ENCODE results near the gene C6orf58.
"Not testable (repeated sequence)": the region's sequence is repeated elsewhere in the genome, so short reads cannot be mapped to it uniquely, and the experiment has no call there.

C6orf58 gene

GRCh38 chr6:127593456-127593855 lies 16.5 kb downstream of the C6orf58 start:
- DNase-seq = not testable (repeated sequence)

GRCh38 chr6:127606131-127606562 lies 29.2 kb downstream of the C6orf58 start:
- no peak for DNase-seq

GRCh38 chr6:127608554-127609270 lies 31.7 kb downstream of the C6orf58 start:
- DNase-seq = no peak

- no peak for DNase-seq
Observed at GRCh38 chr6:127618729-127619128, 41.8 kb downstream of the C6orf58 start.

GRCh38 chr6:127630800-127631199 lies 53.8 kb downstream of the C6orf58 start:
- DNase-seq = no peak

- DNase-seq = no peak
Observed at GRCh38 chr6:127634178-127634577, 57.2 kb downstream of the C6orf58 start.

GRCh38 chr6:127635091-127635490 lies 58.1 kb downstream of the C6orf58 start:
- DNase-seq = no peak

GRCh38 chr6:127637830-127638409 lies 60.9 kb downstream of the C6orf58 start:
- no peak for DNase-seq

Data from central memory CD4-positive, alpha-beta T cell (primary cell).